HG03520 (cell line): ENCODE data around the gene VAV2.
"Not testable (repeated sequence)": the region's sequence is repeated elsewhere in the genome, so short reads cannot be mapped to it uniquely, and the experiment has no call there.

Source experiments
- ATAC-seq: cut with Tn5 transposase; IDR thresholded peaks from one replicate; pipeline ENCODE4 v1.9.1; 2021; ENCODE audit warnings: mild to moderate bottlenecking, moderate library complexity; ENCODE audit not compliant: unreplicated experiment

Gene VAV2

GRCh38 chr9:133760713-133761290 lies 231.3 kb downstream of the VAV2 start:
- no peak for ATAC-seq

- ATAC-seq: no peak
Measured at GRCh38 chr9:133759946-133760345, 232.2 kb downstream of the VAV2 start.

GRCh38 chr9:133759146-133759900 lies 232.8 kb downstream of the VAV2 start:
- no peak for ATAC-seq

- no peak for ATAC-seq
Measured at GRCh38 chr9:133758228-133758627, 233.9 kb downstream of the VAV2 start.

GRCh38 chr9:133754688-133755227 lies 237.4 kb downstream of the VAV2 start:
- ATAC-seq: no peak

- no peak for ATAC-seq
Measured at GRCh38 chr9:133754187-133754586, 237.9 kb downstream of the VAV2 start.

- no peak for ATAC-seq
Measured at GRCh38 chr9:133752739-133753446, 239.2 kb downstream of the VAV2 start.

GRCh38 chr9:133750982-133751649 lies 241.0 kb downstream of the VAV2 start:
- no peak for ATAC-seq

GRCh38 chr9:133747309-133747708 lies 244.8 kb downstream of the VAV2 start:
- no peak for ATAC-seq

- not testable (repeated sequence) for ATAC-seq
Measured at GRCh38 chr9:133744528-133744927, 247.6 kb downstream of the VAV2 start.

- no peak for ATAC-seq
Measured at GRCh38 chr9:133742849-133743444, 249.2 kb downstream of the VAV2 start.

GRCh38 chr9:133742251-133742650 lies 249.9 kb downstream of the VAV2 start:
- ATAC-seq: no peak

- ATAC-seq: no peak
Measured at GRCh38 chr9:133741716-133742115, 250.4 kb downstream of the VAV2 start.

- no peak for ATAC-seq
Measured at GRCh38 chr9:133740911-133741310, 251.2 kb downstream of the VAV2 start.

GRCh38 chr9:133739408-133740280 lies 252.5 kb downstream of the VAV2 start:
- no peak for ATAC-seq

- no peak for ATAC-seq
Measured at GRCh38 chr9:133738640-133739225, 253.4 kb downstream of the VAV2 start.

GRCh38 chr9:133737774-133738639 lies 254.1 kb downstream of the VAV2 start, which contains the start of gene SARDH:
TSS of gene SARDH (minus strand) at chr9:133738352. CDS start at chr9:133734173, 4,179 bp downstream.
- no peak for ATAC-seq

- ATAC-seq: no peak
Measured at GRCh38 chr9:133737071-133737773, 254.9 kb downstream of the VAV2 start.
